ENCODE measurements around the gene DNTT. TPM values are rescaled to one million over a fixed set of nuclear protein-coding genes. Genes with fewer than 3 reads are reported as not detected.

Gene DNTT
- total RNA-seq, 1 donor = not detected

DNA sequence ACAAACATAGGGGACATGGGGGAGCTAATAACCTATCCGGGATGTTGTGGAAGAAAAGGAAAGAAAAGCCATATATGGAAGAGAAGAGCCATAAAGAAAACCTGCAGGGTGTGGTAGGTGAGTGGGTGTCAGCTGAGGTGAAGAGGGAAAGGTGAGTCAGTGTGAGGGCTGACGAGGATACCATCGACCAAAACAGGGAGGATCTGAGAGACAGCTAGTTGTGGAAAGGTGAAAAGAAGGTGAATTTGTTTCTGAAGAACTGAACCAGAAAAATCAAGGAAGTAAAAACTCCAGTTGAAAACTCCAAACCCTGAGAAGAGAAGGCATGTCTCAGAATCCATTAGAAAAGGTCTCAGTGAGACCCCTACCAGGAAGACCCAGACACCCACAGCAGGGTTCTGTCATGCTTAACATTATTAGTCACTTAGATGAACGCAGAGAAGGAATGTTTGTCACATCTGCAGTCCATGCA lies 37.0 kb upstream of the DNTT start:
- no peaks in the 10 kb centered on the region for H3K4me1 ChIP-seq (ENCODE audit: insufficient read depth, low read length)
- TF ChIP-seq CTCF (IDR thresholded peaks at IDR 0.05; ENCODE audit: extremely low read depth, low read depth, low read length) = no peak
- H3K27ac ChIP-seq (ENCODE audit: low read depth, low read length) = no peak overlapping the region
- no peak for DNase-seq (ENCODE audit: insufficient read length, low spot score, missing footprints)
- H3K79me2 ChIP-seq (ENCODE audit: insufficient read depth, low read length) = no peaks in the 10 kb centered on the region
- H3K36me3 ChIP-seq (ENCODE audit: insufficient read depth, low read length) = no peaks in the 10 kb centered on the region
- no peak overlapping the region for H3K4me3 ChIP-seq (ENCODE audit: insufficient read depth, low read length)
- no peaks in the 10 kb centered on the region for H4K20me1 ChIP-seq (ENCODE audit: insufficient read depth, low read length)
- H3K9me3 ChIP-seq (ENCODE audit: low read depth, low read length) = no peaks in the 10 kb centered on the region
- no peak overlapping the region for H2AFZ ChIP-seq (ENCODE audit: low read length)
- no peaks in the 10 kb centered on the region for H3K27me3 ChIP-seq (ENCODE audit: insufficient read depth, low read length)
- H3K4me2 ChIP-seq (ENCODE audit: insufficient read depth, low read length) = no peak overlapping the region

GRCh38 chr10:96268341-96268909 lies 35.8 kb upstream of the DNTT start:
- H3K27ac ChIP-seq (ENCODE audit: low read depth, low read length) = no peak overlapping the region
- H3K27me3 ChIP-seq (ENCODE audit: insufficient read depth, low read length) = no peaks in the 10 kb centered on the region
- no peaks in the 10 kb centered on the region for H3K4me1 ChIP-seq (ENCODE audit: insufficient read depth, low read length)
- no peak for DNase-seq (ENCODE audit: insufficient read length, low spot score, missing footprints)
- H4K20me1 ChIP-seq (ENCODE audit: insufficient read depth, low read length) = no peaks in the 10 kb centered on the region
- H3K79me2 ChIP-seq (ENCODE audit: insufficient read depth, low read length) = no peaks in the 10 kb centered on the region
- no peak overlapping the region for H2AFZ ChIP-seq (ENCODE audit: low read length)
- H3K4me2 ChIP-seq (ENCODE audit: insufficient read depth, low read length) = no peak overlapping the region
- TF ChIP-seq CTCF (IDR thresholded peaks at IDR 0.05; ENCODE audit: extremely low read depth, low read depth, low read length) = no peak
- H3K36me3 ChIP-seq (ENCODE audit: insufficient read depth, low read length) = no peaks in the 10 kb centered on the region
- H3K4me3 ChIP-seq (ENCODE audit: insufficient read depth, low read length) = no peak overlapping the region
- no peaks in the 10 kb centered on the region for H3K9me3 ChIP-seq (ENCODE audit: low read depth, low read length)

DNA sequence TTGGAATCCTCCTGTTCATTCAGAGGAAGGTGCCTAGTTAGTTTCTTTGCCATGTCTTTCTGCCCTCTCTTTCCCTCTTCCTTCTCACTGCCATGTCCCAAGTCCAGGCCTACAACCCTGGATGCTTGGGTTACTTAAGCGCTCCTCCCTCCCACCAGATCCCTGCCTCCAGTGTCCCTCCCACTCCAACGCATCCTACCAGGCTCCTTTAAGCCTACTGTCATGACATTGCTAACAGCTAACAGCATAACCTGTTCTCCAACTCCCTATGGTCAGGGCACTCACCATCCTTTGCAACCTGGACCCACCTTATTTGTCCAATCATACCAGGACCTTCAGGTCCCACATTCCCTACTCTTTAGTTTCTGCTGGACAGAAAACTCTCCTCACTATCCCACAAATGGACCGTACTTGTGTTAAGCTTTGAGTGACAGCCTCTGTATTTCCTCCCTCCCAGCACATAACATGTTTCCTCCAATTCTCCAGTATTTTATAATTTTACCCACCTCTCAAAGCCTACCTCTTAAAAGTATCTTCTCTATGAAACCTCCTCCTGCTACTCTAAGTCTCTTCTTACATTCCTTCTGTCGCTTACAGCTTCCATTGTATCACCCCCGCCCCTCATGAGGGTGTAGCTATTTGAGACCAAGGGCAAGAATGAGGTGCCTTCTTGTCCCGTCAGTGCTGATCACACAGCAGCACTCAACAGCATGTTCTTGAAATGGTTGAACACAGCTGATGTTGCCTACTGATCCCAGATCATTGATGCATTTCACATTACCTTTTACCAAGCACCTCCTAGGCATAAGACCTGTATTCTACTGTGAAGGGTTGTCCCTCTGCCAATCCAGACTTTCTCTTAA lies 34.6 kb upstream of the DNTT start:
- Histone ChIP-seq H3K4me1 (ENCODE audit: insufficient read depth, low read length) (no peaks in the 10 kb centered on the region), H3K4me3 (ENCODE audit: insufficient read depth, low read length) (no peak overlapping the region), H3K9me3 (ENCODE audit: low read depth, low read length) (no peaks in the 10 kb centered on the region), H2AFZ (ENCODE audit: low read length) (no peak overlapping the region), H3K4me2 (ENCODE audit: insufficient read depth, low read length) (no peak overlapping the region), H4K20me1 (ENCODE audit: insufficient read depth, low read length) (no peaks in the 10 kb centered on the region), H3K27ac (ENCODE audit: low read depth, low read length) (no peak overlapping the region), H3K27me3 (ENCODE audit: insufficient read depth, low read length) (no peaks in the 10 kb centered on the region), H3K36me3 (ENCODE audit: insufficient read depth, low read length) (no peaks in the 10 kb centered on the region), H3K79me2 (ENCODE audit: insufficient read depth, low read length) (no peaks in the 10 kb centered on the region)
- no peak for DNase-seq (ENCODE audit: insufficient read length, low spot score, missing footprints)
- no peak for TF ChIP-seq CTCF (IDR thresholded peaks at IDR 0.05; ENCODE audit: extremely low read depth, low read depth, low read length)

DNA sequence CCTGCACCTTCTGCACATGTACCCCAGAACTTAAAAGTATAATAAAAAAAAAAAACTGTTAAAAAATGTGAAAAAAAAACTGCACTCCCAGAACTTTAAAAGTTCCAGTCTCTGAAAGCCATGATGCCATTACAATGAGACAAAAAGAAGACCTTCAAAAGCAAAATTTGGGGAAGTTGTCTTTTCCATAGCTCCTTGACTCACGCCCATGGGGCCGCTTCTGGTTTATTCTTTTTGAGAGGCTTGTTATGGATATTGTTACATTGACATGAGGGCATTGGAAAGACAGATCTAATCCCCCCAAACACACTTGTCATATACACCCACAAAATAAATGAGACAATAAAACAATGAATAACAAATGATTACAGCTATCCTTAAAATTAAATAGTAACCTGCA lies 33.7 kb upstream of the DNTT start:
- no peak overlapping the region for H3K27ac ChIP-seq (ENCODE audit: low read depth, low read length)
- no peaks in the 10 kb centered on the region for H3K36me3 ChIP-seq (ENCODE audit: insufficient read depth, low read length)
- H3K4me1 ChIP-seq (ENCODE audit: insufficient read depth, low read length) = no peaks in the 10 kb centered on the region
- H3K4me3 ChIP-seq (ENCODE audit: insufficient read depth, low read length) = no peak overlapping the region
- no peaks in the 10 kb centered on the region for H3K79me2 ChIP-seq (ENCODE audit: insufficient read depth, low read length)
- DNase-seq (ENCODE audit: insufficient read length, low spot score, missing footprints) = no peak
- H3K4me2 ChIP-seq (ENCODE audit: insufficient read depth, low read length) = no peak overlapping the region
- no peaks in the 10 kb centered on the region for H4K20me1 ChIP-seq (ENCODE audit: insufficient read depth, low read length)
- H3K9me3 ChIP-seq (ENCODE audit: low read depth, low read length) = no peaks in the 10 kb centered on the region
- no peaks in the 10 kb centered on the region for H3K27me3 ChIP-seq (ENCODE audit: insufficient read depth, low read length)
- TF ChIP-seq CTCF (IDR thresholded peaks at IDR 0.05; ENCODE audit: extremely low read depth, low read depth, low read length) = no peak
- H2AFZ ChIP-seq (ENCODE audit: low read length) = no peak overlapping the region
